Posterior cingulate gyrus (tissue), 11 donors: ENCODE measurements around the gene SRC.
A peak's percentile ranks its signal among the peaks of the same experiment; 100 is the strongest.

Experiments
- DNase-seq, 10 donors: peaks; one replicate each; pipeline versions ENCODE4 v3.0.0 to v3.0.0-alpha.2; 2020 to 2021; ENCODE audit warnings: mixed read lengths in 3 of 10
- intact Hi-C: fragments of 100-400 bp; cut with DNase I; formaldehyde crosslinking; loops from one replicate; pipeline ENCODE4 v1.15.1; 2023

Gene SRC

DNA sequence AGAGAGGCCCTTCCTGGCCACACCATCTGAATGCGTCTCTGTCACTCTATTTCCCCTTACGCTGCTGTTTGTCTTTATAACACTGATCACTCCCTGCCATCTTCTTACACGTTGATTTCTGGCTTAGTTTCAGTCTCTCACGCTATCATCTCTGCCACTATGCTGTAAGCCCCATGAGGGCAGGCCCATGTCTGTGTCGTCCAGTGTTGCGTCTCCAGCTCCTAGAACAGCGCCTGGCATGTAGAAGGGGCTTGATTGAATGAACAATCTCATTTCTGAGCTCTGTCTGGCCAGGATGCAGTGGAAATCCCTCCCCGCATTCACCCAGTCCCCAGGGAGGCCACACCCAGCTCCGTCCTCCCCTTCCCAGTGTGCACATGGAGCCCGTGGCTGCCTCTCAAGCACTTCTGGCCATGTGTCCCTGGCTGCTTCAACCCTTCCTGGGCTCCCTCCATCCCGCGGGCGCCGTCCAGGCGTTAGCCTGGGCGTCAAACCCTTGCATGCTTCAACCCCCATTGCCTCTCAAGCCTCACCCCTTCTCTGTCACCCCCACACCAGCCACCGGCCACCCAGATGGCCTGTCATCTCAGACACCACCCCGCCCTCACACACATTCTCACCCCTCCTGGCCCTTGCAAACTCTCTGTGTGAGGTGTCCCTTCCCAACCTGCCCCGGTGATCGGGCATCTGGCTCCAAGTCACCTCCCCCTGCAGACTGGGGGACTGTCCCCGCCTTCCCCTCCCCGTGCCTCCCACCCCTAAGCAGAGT lies 71.1 kb downstream of the SRC start:
- intact Hi-C loops, result no loop called here
- DNase-seq, result peak in 1 of 10 donors; percentile 55

DNA sequence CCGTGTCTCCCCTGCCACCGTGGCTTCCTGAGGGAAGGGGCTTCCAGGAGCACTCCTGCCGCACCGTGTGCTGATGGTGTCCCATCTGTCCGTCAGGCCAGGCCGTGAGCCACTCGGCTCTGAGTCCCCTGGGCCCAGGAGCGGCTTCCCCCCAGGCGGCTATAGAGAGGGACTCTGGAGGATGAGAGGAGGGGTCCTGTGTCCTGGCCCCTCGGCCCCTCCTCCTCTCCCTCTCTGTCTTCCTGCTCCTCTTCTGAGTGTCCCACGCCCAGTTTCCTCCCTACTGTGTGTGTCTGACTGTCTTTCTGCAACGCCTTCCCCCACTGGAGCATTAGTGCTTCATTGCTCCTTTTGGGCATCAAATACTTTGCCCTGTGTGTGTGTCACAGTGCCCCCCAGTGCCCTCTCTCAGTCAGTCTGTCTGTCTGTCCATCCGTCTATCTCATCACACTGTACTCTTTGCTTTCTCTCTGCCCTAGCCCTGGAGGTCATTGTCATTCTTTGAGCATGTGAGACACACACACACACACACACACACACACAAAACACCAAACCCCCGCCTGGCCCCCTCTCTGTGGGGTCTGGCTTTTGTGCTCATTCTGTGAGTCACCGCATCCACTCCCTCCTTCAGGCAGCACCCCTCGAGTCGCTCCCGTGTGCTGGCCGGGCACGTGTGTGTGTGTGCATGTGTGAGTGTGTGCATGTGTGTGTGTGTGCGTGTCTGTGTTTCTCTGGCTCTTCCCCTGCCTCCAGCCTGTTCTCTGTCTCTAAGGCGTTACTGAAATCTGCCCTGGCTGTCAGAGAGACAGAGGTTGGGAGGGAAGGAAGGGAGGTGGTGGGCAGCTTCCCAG lies 71.9 kb downstream of the SRC start:
- intact Hi-C loops, result no loop called here
- peak in 2 of 10 donors; percentile 39 to 71 for DNase-seq

DNA sequence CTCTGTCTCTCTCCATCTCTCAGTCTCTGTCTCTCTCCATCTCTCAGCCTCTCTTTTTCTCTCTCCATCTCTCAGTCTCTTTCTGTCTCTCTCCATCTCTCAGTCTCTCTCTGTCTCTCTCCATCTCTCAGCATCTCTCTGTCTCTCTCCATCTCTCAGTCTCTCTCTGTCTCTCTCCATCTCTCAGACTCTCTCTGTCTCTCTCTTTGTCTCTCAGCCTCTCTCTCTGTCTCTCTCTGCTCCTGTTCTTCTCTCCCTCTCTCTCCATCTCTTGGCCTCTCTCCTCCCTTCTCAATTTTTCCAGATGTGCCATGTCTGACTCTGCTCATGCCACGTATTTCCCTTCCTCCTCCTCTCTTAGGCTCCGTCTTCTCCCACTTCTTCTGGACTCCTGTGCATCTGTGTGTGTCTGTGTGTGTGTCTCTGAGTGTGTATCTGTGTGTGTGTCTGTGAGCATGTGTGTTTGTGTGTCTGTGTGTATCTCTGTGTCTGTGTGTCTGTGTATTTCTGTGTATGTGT lies 72.7 kb downstream of the SRC start:
- peak in 1 of 10 donors; percentile 1 for DNase-seq
- intact Hi-C loops, result no loop called here

- no peak for DNase-seq
- intact Hi-C loops, result no loop called here
These were observed 73.4 kb downstream of the SRC start for GRCh38 chr20:37419307-37419706.

DNA sequence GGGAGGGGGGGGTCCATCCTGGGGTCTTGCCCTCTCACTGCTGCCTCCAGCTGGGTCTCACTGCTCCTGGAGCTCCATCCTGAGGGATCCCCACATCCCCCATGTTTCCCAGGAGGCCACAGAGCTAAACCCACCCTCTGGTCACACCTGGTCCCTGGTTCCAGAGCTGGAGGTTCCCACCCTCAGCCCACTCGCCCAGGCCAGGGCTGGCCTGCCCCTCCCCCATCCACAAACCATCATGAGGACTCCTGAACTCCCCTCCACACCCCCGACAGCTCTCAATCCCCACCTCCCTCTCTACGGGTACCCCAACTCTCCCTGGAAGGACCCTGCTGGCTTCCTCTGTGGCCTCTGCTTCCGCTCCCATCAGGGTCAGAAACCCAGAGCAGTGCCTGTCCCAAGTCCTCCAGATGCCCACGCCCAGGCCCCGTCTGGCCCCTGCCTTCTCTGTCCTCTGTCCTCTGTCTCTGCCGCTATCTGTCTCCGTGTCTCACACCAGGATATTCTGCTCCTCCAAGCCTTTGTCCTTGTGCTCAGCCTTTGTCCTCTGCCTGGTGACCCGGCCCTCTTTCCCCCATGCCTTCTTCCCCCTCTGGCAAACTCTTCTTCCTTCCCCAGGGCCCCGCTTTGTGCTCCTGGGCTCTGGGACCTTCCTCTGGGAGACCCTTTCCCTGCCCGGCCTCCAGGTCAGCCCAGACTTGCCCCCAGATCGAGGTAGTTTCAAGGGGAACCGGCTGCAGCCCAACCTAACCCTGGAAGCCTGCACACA lies 74.0 kb downstream of the SRC start:
- intact Hi-C loops, result loop anchor here (10.0 kb wide), 1 partner anchor 85 kb away; no protein-coding TSS in a partner anchor
- peak in 2 of 10 donors; percentile 47 to 52 for DNase-seq

DNA sequence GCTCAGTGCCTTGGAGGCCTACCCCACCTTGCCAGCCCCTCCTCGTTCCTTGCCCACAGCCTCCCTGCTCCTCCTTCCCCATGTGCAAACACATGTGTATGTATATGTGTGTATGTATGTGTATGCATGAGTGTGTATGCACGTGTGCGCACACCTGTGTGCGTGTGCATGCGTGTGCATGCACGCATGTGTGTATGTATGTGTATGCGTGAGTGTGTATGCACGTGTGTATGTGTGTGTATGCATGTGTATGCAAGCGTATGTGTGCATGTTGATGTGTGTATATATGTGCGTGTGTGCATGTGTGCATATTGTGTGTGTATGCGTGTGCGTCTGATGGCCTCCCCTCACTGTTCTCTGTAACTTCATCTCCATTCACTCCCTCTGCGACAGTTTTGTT lies 74.7 kb downstream of the SRC start:
- peak in 1 of 10 donors; percentile 3 for DNase-seq
- intact Hi-C loops, result loop anchor here (10.0 kb wide), 1 partner anchor 84 kb away; no protein-coding TSS in a partner anchor

DNA sequence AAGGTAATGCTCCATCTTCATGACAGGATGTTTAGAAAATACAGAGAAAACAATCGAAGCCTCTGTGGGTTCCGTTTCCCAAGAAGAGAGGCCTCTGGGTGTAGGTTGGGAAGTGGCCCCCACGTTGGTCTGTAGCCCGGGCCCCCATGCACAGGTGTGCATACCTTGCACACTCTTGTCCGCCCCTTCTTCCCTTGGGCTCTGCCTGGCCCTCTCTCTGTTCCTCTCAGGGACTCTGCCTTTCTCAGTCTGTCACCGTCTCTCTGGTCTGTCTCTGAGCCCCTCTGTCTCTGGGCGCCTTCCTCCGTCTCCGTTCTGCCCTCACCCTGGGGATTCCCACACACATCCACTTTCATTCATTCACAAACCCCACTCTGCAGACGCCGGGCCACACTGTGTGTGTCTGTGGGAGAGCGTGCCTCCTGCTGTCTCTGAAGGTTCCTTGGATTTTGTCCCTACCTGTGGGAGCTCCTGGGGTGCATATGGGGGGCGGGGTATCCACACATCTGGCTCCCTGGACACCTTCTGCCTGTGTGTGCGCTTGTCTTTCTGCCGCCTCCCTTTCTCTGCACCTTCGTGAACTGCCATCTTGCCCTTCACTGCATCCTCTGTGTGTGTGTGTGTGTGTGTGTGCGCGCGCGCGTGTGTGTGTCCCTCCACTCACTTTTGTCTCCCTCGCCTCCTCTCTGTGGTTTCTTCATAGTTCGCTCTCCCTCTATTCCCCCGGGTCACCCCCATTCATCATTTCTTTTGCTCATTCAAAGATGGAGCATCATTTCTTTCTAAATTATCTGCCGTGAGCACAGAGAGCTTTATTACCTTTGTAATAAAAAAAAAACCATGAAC lies 75.3 kb downstream of the SRC start:
- intact Hi-C loops, result loop anchor here (10.0 kb wide), 1 partner anchor 84 kb away; no protein-coding TSS in a partner anchor
- peak in 2 of 10 donors; percentile 63 to 76 for DNase-seq

DNA sequence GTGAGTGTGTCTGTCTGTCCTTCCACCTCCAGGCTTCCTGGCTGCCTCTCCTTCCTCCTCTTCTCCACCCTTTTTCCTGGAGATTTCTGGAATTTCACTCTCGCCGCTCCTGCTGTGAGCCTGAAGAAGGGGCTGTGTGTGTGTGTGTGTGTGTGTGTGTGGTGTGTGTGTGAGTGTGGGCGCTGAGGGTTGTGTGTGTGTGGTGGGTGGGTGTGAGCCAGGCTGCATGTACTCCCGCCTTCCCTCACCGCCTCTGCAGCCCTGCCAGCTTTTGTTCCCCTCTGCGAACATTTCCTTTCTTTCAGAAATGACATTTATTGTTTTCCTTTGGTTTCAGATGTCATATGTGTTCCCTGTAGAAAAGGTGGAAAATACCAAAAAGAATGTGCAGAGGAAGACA lies 76.0 kb downstream of the SRC start:
- intact Hi-C loops, result loop anchor here (10.0 kb wide), 1 partner anchor 83 kb away; no protein-coding TSS in a partner anchor
- peak in 8 of 10 donors; percentile 46 to 93 (median 63) for DNase-seq

- DNase-seq, result peak in 2 of 10 donors; percentile 78 to 83
- intact Hi-C loops, result loop anchor here (10.0 kb wide), 1 partner anchor 82 kb away; no protein-coding TSS in a partner anchor
These were observed 76.9 kb downstream of the SRC start for GRCh38 chr20:37422791-37423286.

- intact Hi-C loops, result loop anchor here (10.0 kb wide), 1 partner anchor 81 kb away; no protein-coding TSS in a partner anchor
- DNase-seq, result peak in 2 of 10 donors; percentile 30 to 62
These were observed 77.6 kb downstream of the SRC start for GRCh38 chr20:37423545-37423944.

DNA sequence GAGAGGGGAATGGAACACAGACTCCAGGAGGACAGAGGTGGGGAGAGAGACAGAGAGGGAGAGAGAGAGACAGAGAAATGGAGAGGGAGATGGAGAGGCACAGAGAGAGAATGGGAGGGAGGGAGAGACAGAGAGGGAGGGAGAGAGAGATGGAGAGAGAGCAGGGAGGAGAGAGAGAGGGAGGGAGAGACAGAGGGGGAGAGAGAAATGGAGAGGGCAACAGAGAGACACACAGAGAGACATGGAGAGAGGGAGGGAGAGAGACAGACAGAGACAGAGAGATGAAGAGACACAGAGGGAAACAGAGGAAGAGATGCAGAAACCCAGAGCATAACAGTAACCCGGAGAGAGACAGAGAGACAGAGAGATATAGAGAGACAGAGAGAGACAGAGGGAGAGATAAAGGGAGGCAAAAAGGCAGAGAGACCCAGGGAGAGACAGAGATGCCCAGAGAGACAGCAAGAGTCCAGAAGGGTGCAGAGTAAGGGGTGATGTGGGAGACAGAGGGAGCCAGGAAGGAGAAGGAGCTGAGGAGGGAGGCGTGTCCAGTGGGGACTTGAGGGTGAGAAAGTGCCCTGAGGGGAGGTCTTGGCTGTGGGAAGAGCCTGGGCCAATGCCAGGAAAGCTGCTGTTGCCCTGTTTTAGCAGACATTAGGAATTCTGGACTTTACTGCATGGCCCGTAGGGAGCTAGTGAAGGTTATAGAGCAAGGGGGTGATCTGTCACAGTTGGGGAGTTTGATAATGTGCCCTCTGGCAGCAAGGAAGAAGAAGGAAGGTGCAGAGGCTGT lies 78.3 kb downstream of the SRC start:
- DNase-seq, result no peak
- intact Hi-C loops, result loop anchor here (10.0 kb wide), 1 partner anchor 81 kb away; no protein-coding TSS in a partner anchor

DNA sequence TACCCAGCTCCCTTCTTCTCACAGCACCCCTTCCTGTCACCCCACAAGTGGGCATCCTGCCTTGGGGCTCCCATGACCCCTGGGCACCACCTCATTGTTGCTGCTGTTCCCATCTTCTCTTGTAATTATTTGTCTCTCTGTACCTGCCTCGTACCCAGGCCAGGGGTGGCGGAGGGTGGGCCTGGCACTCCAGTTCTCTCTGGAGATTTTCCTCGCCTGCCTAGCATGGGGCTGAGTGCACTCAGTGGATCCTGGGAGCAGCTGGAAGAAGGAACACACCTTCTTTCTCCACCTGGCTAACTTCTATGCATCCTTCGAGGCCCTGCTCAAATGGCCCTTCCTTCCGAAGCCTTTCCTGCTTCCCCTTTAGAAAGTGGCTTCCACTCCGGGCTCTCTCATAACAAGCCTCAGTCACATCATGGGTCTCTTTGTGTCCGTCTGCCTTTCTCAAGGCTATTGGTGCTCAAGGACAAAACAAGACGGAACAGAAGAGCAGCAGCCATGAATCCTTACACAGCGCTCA lies 79.2 kb downstream of the SRC start:
- intact Hi-C loops, result loop anchor here (10.0 kb wide), 1 partner anchor 80 kb away; no protein-coding TSS in a partner anchor
- peak in 2 of 10 donors; percentile 19 to 58 for DNase-seq

DNA sequence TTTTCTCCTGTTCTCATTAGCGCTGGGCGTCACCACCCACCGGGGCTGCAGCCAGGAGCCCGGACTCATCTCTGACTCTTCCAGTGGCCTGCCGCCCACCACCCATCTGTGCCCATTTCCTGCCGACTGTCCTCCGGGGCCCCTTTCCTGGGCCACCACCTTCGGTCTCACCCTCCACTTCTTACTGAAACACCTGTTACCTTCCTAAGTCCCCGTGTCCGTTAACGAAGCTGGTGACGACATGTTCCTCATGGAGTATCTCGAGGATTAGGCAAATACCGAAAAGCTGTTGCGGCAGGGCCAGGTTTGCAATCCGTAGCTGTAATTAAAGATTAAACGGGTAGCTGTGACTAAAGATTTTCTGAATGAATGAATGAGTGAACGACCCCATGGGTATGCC lies 80.2 kb downstream of the SRC start:
- no peak for DNase-seq
- intact Hi-C loops, result loop anchor here (10.0 kb wide), 1 partner anchor 79 kb away; no protein-coding TSS in a partner anchor

DNA sequence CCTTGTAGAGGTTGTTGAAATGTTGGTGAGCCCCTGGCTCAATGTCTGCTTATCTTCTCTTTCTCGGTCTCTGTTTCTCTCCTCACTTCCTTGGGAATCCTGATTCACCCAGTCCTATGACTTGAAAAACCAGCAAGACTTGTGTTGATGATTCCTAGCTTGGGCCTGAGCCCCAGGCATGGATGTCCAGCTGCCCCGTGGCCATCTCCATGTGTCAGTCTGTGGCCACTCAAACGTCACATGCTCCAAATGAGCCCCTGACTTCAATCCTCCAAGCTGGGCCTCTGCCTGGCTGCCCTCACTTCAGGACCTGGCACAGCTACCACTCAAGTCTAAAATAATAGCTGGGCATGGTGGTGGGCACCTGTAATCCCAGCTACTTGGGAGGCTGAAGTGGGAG lies 81.0 kb downstream of the SRC start:
- DNase-seq, result peak in 1 of 10 donors; percentile 35

DNA sequence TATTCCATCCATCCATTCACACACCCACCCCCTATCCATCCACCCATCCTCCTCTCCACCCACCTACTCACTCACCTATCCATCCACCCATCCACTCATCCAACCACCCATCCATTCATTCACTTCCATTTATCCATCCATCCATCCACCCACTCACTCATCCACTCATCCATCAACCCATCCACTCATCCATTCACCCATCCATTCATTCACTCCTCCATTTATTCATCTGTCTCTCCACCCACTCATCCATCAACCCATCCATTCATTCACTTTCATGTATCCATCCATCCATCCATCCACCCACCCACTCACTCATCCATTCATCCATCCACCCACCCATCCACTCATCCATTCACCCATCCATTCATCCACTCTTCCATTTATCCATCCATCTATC lies 84.1 kb downstream of the SRC start:
- intact Hi-C loops, result no loop called here
- peak in 1 of 10 donors; percentile 2 for DNase-seq

More for the DNA sequence above, 81.0 kb downstream of the SRC start:
- intact Hi-C loops, result loop anchor here (10.0 kb wide), 1 partner anchor 78 kb away; no protein-coding TSS in a partner anchor

DNA sequence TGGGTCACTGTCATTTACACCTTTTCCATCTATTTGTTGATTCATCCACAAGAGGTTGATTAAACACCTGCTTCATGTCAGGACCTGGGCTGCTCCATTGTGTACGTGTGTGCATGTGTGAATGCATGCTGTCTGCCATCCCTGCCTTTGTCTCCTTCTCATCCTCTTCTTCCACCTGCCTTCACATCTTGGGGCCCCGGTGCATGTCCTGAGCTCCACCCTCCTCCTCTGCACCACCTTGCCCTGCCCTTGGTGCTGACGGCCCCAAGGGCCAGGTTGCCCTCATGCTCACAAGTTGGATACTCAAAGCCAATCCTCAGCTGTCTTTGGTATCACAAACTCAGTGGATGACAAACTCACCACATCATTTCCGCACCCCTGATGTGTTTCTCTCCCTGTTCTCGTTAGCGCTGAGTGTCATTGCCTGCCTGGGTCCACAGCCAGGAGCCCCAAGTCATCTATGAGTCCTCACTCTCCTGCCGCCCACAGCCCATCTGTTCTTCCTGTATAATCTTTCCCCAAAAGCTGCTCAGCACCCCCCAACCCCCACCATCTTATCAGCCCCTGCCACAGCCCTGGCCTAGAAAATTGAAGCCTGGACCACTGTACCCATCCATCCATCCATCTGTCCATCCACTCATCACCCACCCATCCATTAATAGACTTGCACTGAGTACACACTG lies 85.0 kb downstream of the SRC start:
- intact Hi-C loops, result no loop called here
- DNase-seq, result peak in 8 of 10 donors; percentile 38 to 93 (median 72)

DNA sequence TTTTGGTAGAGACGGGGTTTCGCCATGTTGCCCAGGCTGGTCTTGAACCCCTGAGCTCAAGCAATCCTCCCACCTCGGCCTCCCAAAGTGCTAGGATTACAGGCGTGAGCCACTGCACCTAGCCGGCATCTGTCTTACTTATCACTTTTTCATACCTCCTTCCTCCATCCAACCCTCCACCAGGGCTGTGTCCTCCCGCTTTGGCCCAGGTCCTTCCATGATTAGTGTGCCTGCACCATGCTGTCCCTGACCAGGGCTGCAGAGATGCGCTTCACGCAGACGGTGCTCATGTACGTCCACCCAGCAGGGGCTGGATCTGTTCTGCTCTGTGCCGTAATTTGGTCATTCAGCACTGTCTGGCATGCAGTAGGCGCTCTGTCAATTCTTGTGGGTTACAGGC lies 85.8 kb downstream of the SRC start:
- intact Hi-C loops, result no loop called here
- DNase-seq, result peak in 3 of 10 donors; percentile 24 to 60 (median 35)
